Forelimb muscle (tissue), 1 donor: ENCODE data around the gene TMEM217. TPM values are rescaled to one million over a fixed set of nuclear protein-coding genes. Genes with fewer than 3 reads are reported as not detected.
"Not testable (repeated sequence)": the region's sequence is repeated elsewhere in the genome, so short reads cannot be mapped to it uniquely, and the experiment has no call there.

ENCODE experiments used
- DNase-seq: peaks from one replicate; pipeline ENCODE4 v3.0.0-alpha.2; 2013; ENCODE audit warnings: low read depth
- polyA plus RNA-seq: library from polyadenylated mRNA; unstranded; fragments of 120-200 nt; gene quantifications from one replicate; pipeline ENCODE4 v1.2.1, GENCODE V29; 2013; ENCODE audit not compliant: insufficient read length

The TMEM217 gene
- 0.71 TPM for polyA plus RNA-seq

DNA sequence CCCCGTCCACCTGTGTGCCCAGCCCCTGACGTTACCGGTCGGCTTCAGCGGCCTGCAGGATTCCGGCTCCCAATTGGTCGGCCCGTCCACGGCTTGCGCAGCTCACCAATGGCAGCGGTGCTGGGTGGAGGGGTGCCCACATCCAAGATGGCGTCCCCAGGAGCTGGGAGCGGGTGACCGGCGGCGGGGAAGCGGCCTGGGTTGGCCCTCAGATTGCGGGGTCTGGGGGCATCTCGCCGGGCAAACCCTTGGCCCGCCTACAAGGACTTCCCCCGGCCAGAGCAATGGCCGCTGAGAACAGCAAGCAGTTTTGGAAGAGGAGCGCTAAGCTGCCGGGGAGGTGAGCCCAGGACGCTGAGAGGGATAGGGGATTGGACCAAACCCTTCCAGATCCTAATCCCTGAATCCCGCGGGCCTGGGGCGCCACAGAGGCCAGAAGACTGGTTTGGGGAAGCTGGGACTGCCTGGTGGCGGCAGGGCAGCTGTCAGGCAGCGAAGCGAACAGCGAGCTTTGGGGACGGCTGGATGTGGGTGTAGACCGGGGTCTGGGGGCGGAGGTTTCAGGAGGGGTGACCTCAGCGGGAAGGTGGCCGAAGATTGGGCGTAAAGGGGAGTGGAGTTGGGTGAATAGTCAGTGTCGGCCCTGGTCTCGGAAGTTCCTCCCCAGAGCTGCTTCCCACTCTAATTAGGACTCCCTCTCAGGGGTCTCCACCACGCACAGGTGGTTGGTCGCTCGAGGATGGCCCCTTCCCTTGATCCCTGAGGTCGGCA, at the start of gene TMEM217, which contains the start of gene TBC1D22B:
Gene TMEM217 (minus strand): TSS at position 511 of the 771 bp plus-strand sequence. CDS start 39,114 bp downstream, outside the sequence.
Gene TBC1D22B (plus strand): TSS at position 139 of the 771 bp plus-strand sequence. CDS start 146 bp downstream, at position 285.
- DNase-seq: peak; percentile 77

DNA sequence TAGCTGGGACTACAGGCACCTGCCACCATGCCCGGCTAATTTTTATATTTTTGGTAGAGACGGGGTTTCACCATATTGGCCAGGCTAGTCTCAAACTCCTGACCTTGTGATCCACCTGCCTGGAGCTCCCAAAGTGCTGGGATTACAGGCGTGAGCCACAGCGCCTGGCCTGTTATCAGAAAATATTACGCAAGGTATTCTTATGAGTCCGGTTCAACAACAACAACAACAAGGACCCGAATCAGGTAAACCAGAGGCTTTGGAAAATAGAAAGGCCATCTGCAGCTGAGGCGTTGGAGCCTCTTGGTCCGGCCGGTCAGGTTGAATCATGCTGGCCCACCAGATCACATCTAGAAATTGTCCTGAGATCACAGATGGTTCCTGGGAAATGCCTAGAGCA, 49.5 kb upstream of the TMEM217 start:
- DNase-seq: not testable (repeated sequence)

- no peak for DNase-seq
Observed at GRCh38 chr6:37306624-37307222, 48.8 kb upstream of the TMEM217 start.

DNA sequence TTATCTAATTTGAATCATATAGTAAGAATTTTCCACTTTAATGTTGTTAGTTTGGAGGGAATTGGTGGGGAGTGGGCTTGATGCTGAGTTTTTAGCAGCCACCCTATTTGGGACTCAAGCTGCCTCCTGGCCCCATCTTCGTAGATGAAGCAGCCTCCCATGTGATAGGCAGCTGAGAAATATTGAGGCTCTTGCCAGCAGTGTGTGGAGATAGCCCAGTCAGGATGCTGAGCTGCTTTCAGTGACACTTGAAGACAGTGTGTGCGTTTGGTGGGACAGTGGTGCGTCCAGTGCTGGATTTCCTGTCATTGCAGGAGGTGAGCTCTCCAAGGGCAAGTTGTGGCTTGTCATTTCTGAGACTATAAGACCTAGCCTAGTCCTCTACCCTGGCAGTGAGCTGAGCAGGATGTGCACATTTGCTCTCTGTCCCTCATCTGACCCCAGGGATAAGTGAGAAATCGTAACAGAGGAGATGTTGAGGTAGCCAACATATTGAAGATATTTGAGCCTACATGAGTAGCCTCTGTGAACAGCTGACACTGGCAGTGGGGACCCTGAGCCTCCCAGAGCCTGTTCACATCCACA, 48.0 kb upstream of the TMEM217 start:
- no peak for DNase-seq

- no peak for DNase-seq
Observed at GRCh38 chr6:37304766-37305165, 46.8 kb upstream of the TMEM217 start.

DNA sequence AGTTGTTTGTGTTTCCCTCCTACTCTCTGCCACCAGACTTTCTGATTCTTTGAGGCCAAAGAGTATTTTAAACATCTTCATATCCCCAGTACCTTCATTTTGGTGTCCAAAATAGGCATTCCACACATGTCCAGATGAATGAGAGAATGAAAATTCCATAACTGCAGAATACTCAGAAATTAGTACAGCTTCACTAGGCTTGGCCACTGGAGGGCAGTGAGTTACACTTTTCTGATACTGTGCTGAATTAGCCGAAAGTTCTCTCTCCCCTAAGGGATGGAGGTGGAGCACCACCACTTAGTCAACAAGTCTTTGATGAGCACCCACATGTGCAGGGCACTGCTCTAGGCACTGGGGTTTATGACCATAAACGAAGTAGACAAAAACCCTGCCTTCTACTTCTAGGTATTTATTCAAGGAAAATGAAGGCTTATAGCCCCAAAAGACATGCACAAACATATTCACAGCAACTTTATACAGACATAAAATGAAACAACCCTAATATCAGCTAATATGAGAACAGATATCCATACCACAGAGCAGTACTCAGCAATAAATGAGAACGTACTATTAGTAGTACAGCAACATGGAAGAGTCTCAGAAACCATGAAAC, 46.1 kb upstream of the TMEM217 start:
- no peak for DNase-seq

GRCh38 chr6:37303091-37303660, 45.2 kb upstream of the TMEM217 start:
- DNase-seq: no peak

- no peak for DNase-seq
Observed at GRCh38 chr6:37302086-37302686, 44.2 kb upstream of the TMEM217 start.

DNA sequence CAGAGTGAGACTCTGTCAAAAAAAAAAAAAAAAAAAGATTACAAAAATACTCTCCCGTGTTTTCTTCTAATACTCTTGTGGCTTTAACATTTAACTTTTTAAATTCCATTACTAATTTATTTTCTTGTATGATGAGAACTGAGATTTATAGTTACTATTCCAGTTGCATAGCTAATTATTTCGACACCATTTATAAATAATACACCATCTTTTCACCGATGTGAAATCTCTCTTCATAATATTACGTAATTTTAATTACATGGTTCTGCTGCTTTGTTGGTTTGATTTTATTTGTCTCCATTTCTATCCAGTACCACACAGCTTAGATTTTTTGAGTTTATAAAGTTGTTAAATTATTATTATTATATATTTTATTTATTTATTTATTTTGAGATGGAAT, 42.0 kb upstream of the TMEM217 start:
- DNase-seq: no peak

GRCh38 chr6:37298958-37299357, 41.0 kb upstream of the TMEM217 start:
- DNase-seq: no peak

GRCh38 chr6:37297637-37298036, 39.7 kb upstream of the TMEM217 start:
- DNase-seq: not testable (repeated sequence)

DNA sequence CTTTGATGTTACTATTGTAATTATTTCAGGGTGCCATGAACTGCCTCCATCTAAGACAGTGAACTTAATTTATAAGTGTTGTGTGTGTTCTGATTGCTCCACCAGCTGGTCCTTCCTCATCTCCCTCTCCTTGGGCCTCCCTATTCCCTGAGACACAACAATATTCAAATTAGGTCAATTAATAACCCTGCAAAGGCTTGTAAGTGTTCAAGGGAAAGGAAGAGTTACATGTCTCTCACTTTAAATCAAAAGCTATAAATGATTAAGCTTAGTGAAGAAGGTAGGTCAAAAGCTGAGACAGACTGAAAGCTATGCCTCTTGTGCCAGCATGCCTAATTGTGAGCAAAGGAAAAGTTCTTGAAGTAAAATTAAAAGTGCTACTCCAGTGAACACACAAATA, 35.5 kb upstream of the TMEM217 start:
- no peak for DNase-seq

DNA sequence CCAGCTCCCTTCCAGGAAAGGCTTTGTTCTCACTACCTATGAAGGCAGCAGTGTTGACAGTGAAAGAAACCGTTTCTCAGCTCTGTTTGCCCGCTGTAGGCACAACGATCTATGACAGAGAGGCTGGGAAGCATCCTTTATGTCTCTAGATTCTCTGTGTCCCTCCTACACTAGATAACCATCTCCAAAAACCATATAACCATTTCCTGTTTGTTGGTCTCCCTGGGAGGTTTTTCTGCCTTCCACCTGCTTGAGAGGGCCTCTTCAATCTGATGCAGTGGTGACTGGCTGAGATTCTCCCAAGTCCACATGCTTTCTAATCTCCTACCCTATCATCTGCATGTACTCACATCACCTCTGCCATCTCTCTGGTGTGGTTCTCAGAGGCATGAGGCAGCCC, 32.0 kb upstream of the TMEM217 start:
- DNase-seq: no peak

DNA sequence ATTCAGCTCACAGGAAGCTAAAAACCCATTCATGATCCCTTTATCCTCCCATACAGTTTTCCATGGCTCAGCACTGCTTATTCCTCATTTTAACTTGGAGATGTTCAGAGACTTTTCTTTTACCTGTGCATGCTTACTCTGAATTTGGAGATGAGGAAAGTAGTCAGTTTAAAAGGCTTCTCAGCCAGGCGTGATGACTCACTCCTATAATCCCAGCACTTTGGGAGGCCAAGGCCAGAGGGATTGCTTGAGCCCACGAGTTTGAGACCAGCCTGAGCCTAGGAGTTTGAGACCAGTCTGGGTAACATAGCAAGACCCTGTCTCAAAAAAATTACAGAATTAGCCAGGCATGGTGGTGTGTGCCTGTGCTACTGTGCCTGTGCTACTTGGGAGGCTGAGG, 30.3 kb upstream of the TMEM217 start:
- no peak for DNase-seq

- DNase-seq: no peak
Observed at GRCh38 chr6:37287519-37288157, 29.7 kb upstream of the TMEM217 start.

DNA sequence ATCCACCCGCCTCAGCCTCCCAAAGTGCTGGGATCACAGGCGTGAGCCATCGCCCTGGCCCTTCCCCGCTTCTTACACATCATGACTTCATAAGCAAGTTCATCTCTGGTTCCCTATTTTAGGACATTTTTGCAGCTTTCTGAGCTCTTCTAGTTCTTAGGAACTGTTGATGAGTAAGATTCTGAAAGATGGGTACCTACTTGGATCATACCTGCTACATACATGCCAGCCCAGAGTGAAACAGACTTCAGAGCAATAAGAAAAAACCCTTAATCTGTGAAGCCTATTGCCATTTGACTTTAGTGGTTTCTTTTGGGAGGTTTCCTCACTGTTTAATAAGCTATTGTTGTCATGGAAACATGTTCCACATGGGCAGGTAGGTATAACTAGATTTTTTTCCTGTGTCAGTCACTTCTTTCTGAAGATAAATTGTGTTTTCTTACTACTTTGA, 27.9 kb upstream of the TMEM217 start:
- DNase-seq: no peak

- DNase-seq: no peak
Observed at GRCh38 chr6:37284781-37285180, 26.8 kb upstream of the TMEM217 start.

- DNase-seq: peak; percentile 62
Observed at GRCh38 chr6:37283671-37284151, 25.8 kb upstream of the TMEM217 start.

- no peak for DNase-seq
Observed at GRCh38 chr6:37283268-37283667, 25.3 kb upstream of the TMEM217 start.

- no peak for DNase-seq
Observed at GRCh38 chr6:37282371-37282770, 24.4 kb upstream of the TMEM217 start.
